Right lobe of liver (tissue), 6 donors: Measurements from ENCODE around the gene GORASP2. TPM values are rescaled to one million over a fixed set of nuclear protein-coding genes. Genes with fewer than 3 reads are reported as not detected.

Source experiments
- ATAC-seq, 4 donors: fragments of 200-7000 bp; cut with Tn5 transposase; one replicate each; pipeline ENCODE4 v1.9.1; 2020; ENCODE audit warnings: mild to moderate bottlenecking in 4 of 4, moderate library complexity in 4 of 4
- DNase-seq, 3 donors: peaks; one replicate each; pipeline ENCODE4 v3.0.0-alpha.2; 2020
- H3K27ac ChIP-seq, 3 donors: fragments of 200-600 bp; one replicate each; pipeline ENCODE4 v1.8.0; 2022
- H3K27me3 ChIP-seq, 2 donors: fragments of 200-600 bp; one replicate each; pipeline ENCODE4 v1.8.0; 2022
- H3K36me3 ChIP-seq, 4 donors: fragments of 200-600 bp; sonication (generic) in 1 of 4; one replicate each; pipeline versions ENCODE4 v1.5.1 to v1.8.0; 2017 to 2022; ENCODE audit warnings: control low read depth in 1 of 4
- H3K4me1 ChIP-seq, 4 donors: fragments of 200-600 bp; sonication (generic) in 1 of 4; one replicate each; pipeline versions ENCODE4 v1.5.1 to v1.8.0; 2017 to 2022; ENCODE audit warnings: control low read depth in 1 of 4
- H3K4me3 ChIP-seq, 3 donors: fragments of 200-600 bp; one replicate each; pipeline ENCODE4 v1.8.0; 2022
- H3K9me3 ChIP-seq, 4 donors: fragments of 200-600 bp; sonication (generic) in 1 of 4; one replicate each; pipeline versions ENCODE4 v1.5.1 to v1.8.0; 2017 to 2022; ENCODE audit warnings: control low read depth in 1 of 4
- POLR2A ChIP-seq: fragments of 450-650 bp; IDR thresholded peaks from one replicate; pipeline ENCODE4 v1.6.1; 2017; ENCODE audit warnings: antibody characterized with exemption, mild to moderate bottlenecking
- WGBS: methylation state at CpG from one replicate; pipeline ENCODE4 v1.1.6; 2018; ENCODE audit warnings: low coverage, low lambda C conversion rate; ENCODE audit not compliant: insufficient coverage; ENCODE audit errors: missing lambda C conversion rate; 5-methylcytosine and 5-hydroxymethylcytosine counted together
- intact Hi-C, 2 donors: fragments of 100-400 bp; cut with DNase I; formaldehyde crosslinking; loops; one replicate each; pipeline versions ENCODE4 v1.11.2 to v1.14.1; 2022
- total RNA-seq, 6 experiments: library from RNA; depleted of rRNA in 2 of 6; stranded (reverse); fragments of >200 nt in 2 of 6; fragmentation: NEBNext Ultra II Directional in 3 of 6; extraction: Animal tissue kit (Norgen Biotek cat#: 25700) in 3 of 6; gene quantifications; one replicate each; pipeline versions ENCODE4 v1.1.0 to v1.2.4, GENCODE V29; 2016 to 2023
- TF ChIP-seq, protein P1 (sequence below), 4 donors: fragments of 200-600 bp in 3 of 4; fragments of 450-650 bp in 1 of 4; IDR thresholded peaks; one replicate each; pipeline versions ENCODE4 v1.5.1 to v1.8.0; 2016 to 2022; ENCODE audit warnings: antibody characterized with exemption in 4 of 4, mild to moderate bottlenecking in 2 of 4
- donor health status: DM: no; HTN: yes; CAD: no.
- donor health status: DM: no; HTN: no; CAD: no.
- donor health status: DM: no; HTN: no; CAD: no.
- donor health status: DM: no; HTN: yes; CAD: no.
- donor health status: DM: no; HTN: yes; CAD: no.

Gene GORASP2
- total RNA-seq, 6 experiments from 2014 or later: 32.8 to 47.6 (median 37.6) TPM

DNA sequence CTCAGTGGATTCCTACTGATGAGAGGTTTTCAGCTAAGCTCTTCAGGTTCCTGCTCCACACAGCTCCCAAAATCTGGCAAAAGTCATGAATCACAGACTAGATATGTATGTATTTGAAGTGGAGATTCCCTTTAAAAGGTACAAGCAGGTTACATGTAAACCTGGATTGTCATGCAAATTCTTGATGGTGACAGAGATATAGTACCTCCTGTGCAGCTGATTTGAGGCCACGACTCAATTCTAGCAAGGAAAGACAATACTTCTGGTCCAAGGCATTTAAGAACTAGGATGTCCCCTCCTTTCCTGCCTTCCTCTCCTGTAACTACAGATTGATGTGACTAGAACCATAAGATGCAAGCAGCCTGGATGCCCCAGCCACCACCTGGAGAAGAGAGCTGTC, 55.0 kb downstream of the GORASP2 start:
- 30% methylated on average over 1 of the region's 1 CpG for WGBS
- no peak for TF ChIP-seq POLR2A
- TF ChIP-seq, protein P1, sequence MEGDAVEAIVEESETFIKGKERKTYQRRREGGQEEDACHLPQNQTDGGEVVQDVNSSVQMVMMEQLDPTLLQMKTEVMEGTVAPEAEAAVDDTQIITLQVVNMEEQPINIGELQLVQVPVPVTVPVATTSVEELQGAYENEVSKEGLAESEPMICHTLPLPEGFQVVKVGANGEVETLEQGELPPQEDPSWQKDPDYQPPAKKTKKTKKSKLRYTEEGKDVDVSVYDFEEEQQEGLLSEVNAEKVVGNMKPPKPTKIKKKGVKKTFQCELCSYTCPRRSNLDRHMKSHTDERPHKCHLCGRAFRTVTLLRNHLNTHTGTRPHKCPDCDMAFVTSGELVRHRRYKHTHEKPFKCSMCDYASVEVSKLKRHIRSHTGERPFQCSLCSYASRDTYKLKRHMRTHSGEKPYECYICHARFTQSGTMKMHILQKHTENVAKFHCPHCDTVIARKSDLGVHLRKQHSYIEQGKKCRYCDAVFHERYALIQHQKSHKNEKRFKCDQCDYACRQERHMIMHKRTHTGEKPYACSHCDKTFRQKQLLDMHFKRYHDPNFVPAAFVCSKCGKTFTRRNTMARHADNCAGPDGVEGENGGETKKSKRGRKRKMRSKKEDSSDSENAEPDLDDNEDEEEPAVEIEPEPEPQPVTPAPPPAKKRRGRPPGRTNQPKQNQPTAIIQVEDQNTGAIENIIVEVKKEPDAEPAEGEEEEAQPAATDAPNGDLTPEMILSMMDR (IDR thresholded peaks at IDR 0.05): no peak
- no peak for DNase-seq
- Histone ChIP-seq H3K27ac (no peak overlapping the region), H3K4me1 (no peaks in the 10 kb centered on the region), H3K27me3 (no peaks in the 10 kb centered on the region), H3K4me3 (no peak overlapping the region), H3K9me3 (no peaks in the 10 kb centered on the region), H3K36me3 (no peaks in the 10 kb centered on the region)
- ATAC-seq: peak in 1 of 4 donors; percentile 21
- intact Hi-C loops: no loop called here

DNA sequence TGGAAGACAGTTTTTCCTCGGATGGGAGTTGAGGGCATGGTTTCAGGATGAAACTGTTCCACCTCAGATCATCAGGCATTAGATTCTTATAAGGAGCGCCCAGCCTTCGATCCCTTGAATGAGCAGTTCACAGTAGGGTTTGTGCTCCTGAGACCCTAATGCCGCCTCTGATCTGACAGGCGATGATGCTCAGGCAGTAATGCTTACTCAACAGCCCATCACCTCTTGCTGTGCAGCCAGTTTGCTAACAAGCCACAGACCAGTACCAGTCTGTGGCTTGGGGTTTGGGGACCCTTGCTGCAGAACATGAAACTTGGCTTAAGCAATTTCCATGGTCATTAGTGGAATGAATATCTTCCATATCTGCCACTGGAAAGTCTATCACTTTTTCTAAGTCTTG, 56.4 kb downstream of the GORASP2 start:
- DNase-seq (no peak), ATAC-seq (no peak)
- intact Hi-C loops: no loop called here
- Histone ChIP-seq H3K27me3 (no peaks in the 10 kb centered on the region), H3K4me3 (no peak overlapping the region), H3K36me3 (no peaks in the 10 kb centered on the region), H3K4me1 (no peaks in the 10 kb centered on the region), H3K27ac (no peak overlapping the region), H3K9me3 (no peaks in the 10 kb centered on the region)
- TF ChIP-seq, protein P1 (IDR thresholded peaks at IDR 0.05): no peak
- no peak for TF ChIP-seq POLR2A
- no CpG with 5 or more reads among the region's 5 CpGs for WGBS

DNA sequence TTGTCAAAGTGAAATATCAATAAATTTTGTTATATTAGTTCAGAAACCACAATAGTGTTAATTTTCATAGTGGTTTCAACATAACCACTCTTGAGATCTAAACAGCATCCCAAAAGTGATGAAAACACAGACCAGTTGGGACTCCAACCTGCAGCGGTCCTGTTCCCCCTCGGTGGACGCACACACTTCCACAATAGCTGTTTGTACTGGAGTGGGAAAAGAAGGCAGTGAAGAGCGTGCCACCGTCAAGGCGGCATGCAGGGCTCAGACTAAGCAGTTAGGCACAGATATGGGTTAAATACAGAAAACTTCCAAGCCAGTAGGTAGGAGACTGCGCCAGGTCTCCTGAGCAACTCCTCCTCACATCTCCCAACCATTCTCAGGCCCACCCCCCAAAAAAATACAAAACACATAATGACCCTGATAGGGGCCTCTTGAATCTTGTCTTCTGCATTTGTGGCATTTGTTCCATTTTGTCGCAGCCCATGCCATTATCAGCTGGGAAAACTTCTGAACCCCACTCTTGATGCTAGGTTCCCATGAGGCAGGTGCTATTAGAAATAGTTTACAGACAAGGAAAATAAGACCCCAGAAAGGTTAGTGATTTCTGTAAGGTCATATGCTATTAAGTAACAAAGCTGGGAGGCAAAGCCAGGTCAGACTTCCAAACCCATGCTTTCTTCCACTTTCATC, 57.7 kb downstream of the GORASP2 start:
- no peaks in the 10 kb centered on the region for H3K27me3 ChIP-seq
- intact Hi-C loops: no loop called here
- peaks cover 0 to 2% (median 0%) of the 10 kb centered on the region in 4 donors for H3K36me3 ChIP-seq
- no peaks in the 10 kb centered on the region for H3K4me1 ChIP-seq
- TF ChIP-seq, protein P1 (IDR thresholded peaks at IDR 0.05): no peak
- no peak overlapping the region for H3K27ac ChIP-seq
- no peak overlapping the region for H3K4me3 ChIP-seq
- WGBS: 98% methylated on average over 8 of the region's 8 CpGs
- DNase-seq: no peak
- no peak for ATAC-seq
- no peaks in the 10 kb centered on the region for H3K9me3 ChIP-seq

DNA sequence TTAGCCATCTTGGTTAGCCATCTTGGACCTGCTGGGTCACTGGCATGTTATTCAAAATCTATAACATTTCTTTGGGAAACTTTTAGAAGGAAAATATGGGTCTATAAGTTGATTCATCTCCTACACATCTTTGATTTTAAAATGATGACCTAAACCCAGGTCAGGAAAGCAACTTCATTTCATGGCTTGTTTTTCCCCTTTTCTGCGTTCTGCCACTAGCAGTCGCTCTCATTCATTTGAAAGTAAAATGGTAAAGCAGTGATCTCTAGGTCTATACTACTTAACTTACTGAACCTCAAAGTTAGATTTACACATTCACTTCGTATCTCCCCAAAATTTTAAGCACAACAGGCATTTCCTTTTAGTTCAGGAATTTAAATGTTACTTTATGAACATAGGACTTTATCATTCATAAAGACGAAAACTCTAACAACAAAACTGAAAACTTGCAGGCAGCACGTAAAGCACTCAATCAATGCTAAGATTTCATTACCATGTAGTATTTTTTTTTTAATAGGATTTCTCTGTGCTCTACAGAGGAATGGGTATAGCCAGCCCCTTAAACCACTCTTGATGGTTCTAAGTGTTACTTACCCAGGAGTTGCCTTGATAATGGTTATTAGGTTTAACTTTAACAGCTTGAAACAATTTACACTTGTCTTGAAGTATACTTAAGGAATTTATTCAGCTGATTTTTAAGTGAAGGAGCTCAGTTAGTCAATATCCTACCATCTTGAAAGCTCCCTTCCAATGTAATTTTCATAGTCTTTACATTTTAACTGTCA, 62.5 kb downstream of the GORASP2 start:
- ATAC-seq: no peak
- H3K9me3 ChIP-seq: no peaks in the 10 kb centered on the region

More for the DNA sequence above, 62.5 kb downstream of the GORASP2 start:
- TF ChIP-seq, protein P1 (IDR thresholded peaks at IDR 0.05): no peak
- no peak for TF ChIP-seq POLR2A
- H3K27ac ChIP-seq: no peak overlapping the region
- H3K4me3 ChIP-seq: no peak overlapping the region
- no peaks in the 10 kb centered on the region for H3K27me3 ChIP-seq
- no peaks in the 10 kb centered on the region for H3K4me1 ChIP-seq
- H3K36me3 ChIP-seq: peaks cover 0 to 42% (median 5%) of the 10 kb centered on the region in 4 donors
- intact Hi-C loops: no loop called here
- WGBS: 90% methylated on average over 5 of the region's 5 CpGs
- no peak for DNase-seq
